ENCODE measurements around the gene FAM83B. TPM values are rescaled to one million over a fixed set of nuclear protein-coding genes. Genes with fewer than 3 reads are reported as not detected.

The FAM83B gene
- total and polyA plus RNA-seq, 2 donors (not counting 3 experiments of a cell fraction or from before 2014, with no cell fraction given) = not detected

DNA sequence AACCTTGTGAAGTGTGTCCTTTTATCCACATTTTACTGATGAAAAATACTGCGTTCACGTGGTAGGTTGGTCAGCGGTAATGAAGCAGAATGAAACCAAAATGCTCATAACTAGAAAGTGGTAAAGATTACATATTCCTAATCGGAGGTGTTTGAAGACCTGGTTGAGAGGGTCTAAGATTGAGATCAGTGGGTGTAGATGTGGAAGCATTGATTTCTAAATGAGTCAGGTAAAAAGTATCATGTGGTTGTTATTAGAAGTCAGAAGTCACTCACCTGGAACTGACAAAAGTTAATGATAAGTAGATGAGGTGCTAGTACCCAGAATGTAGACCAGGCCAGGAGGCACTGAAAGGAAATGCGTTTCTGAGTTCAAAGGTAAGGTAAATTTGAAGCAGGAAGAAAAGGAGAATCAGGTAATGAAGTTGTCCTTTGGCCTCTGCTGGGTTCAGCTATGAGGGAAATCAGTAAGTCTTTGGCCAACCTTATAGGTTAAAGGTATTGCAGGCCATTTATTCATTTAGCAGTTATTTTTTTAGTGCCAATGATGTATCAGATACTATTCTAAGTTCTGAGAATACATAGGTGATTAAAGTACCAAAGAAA lies 31.2 kb downstream of the FAM83B start:
- dilution Hi-C loops (cut with MboI; ENCODE audit: extremely low pct_ligation_motif_present, low sequenced_read_pairs) = no loop called here
- Histone ChIP-seq H3K9me1 (replicated peaks; ENCODE audit: control insufficient read depth, extremely low read depth, insufficient read depth, low read length) (no peaks in the 10 kb centered on the region), H3K9me3 (replicated peaks; ENCODE audit: control insufficient read depth, insufficient read depth, low read length) (no peaks in the 10 kb centered on the region), H4K20me1 (replicated peaks; ENCODE audit: control insufficient read depth, extremely low read depth, insufficient read depth, low read length) (no peaks in the 10 kb centered on the region), H3K4me3 (replicated peaks in 1 of 3; ENCODE audit: insufficient read depth in 1 of 3, low read depth in 1 of 3, low read length in 3 of 3) (no peak overlapping the region), H3K4me1 (ENCODE audit: control insufficient read depth, extremely low read depth, insufficient read depth, low read length) (no peaks in the 10 kb centered on the region), H3K27ac (ENCODE audit: insufficient read depth, low read depth, low read length) (no peak overlapping the region), H2AFZ (ENCODE audit: low read depth, low read length) (no peak overlapping the region), H3K36me3 (ENCODE audit: control insufficient read depth in 2 of 2, extremely low read depth in 1 of 2, insufficient read depth in 2 of 2, low read length in 2 of 2) (no peaks in the 10 kb centered on the region), H3K4me2 (ENCODE audit: insufficient read depth, low read length) (no peak overlapping the region), H3K79me2 (ENCODE audit: control insufficient read depth, insufficient read depth, low read length) (no peaks in the 10 kb centered on the region), H3K27me3 (ENCODE audit: control insufficient read depth in 2 of 2, insufficient read depth in 2 of 2, low read length in 2 of 2) (no peaks in the 10 kb centered on the region), H3K9ac (replicated peaks; ENCODE audit: extremely low read depth, insufficient read depth, low read length) (no peak overlapping the region)
- DNase-seq (ENCODE audit: low read depth, low spot score) (no peak), FAIRE-seq (no peak)
- no TSS peak for BruUV-seq (replicated peaks)
- intact Hi-C loops (cut with micrococcal nuclease) = no loop called here
- TF ChIP-seq POLR2A (IDR thresholded peaks at IDR 0.05; ENCODE audit: low read depth, low read length) = no peak
- no peak for TF ChIP-seq MYC (IDR thresholded peaks at IDR 0.05; ENCODE audit: low read depth, low read length)
- TF ChIP-seq JUN (IDR thresholded peaks at IDR 0.05; ENCODE audit: borderline replicate concordance, insufficient read depth, insufficient read length, low read depth) = no peak
- TF ChIP-seq, protein P1, sequence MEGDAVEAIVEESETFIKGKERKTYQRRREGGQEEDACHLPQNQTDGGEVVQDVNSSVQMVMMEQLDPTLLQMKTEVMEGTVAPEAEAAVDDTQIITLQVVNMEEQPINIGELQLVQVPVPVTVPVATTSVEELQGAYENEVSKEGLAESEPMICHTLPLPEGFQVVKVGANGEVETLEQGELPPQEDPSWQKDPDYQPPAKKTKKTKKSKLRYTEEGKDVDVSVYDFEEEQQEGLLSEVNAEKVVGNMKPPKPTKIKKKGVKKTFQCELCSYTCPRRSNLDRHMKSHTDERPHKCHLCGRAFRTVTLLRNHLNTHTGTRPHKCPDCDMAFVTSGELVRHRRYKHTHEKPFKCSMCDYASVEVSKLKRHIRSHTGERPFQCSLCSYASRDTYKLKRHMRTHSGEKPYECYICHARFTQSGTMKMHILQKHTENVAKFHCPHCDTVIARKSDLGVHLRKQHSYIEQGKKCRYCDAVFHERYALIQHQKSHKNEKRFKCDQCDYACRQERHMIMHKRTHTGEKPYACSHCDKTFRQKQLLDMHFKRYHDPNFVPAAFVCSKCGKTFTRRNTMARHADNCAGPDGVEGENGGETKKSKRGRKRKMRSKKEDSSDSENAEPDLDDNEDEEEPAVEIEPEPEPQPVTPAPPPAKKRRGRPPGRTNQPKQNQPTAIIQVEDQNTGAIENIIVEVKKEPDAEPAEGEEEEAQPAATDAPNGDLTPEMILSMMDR (IDR thresholded peaks at IDR 0.05; ENCODE audit: extremely low read depth in 1 of 2, insufficient read depth in 1 of 2, low read depth in 1 of 2, low read length in 2 of 2) = no peak
- no peak for TF ChIP-seq FOS (IDR thresholded peaks at IDR 0.05; ENCODE audit: borderline replicate concordance, insufficient read depth, low read length)
- TF ChIP-seq, protein P2, sequence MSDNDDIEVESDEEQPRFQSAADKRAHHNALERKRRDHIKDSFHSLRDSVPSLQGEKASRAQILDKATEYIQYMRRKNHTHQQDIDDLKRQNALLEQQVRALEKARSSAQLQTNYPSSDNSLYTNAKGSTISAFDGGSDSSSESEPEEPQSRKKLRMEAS (IDR thresholded peaks at IDR 0.05; ENCODE audit: insufficient read depth, insufficient read length) = no peak
- TF ChIP-seq GATA2 (IDR thresholded peaks at IDR 0.05; ENCODE audit: insufficient read depth, insufficient read length, low read depth, low read length) = no peak
- TF ChIP-seq EZH2 (IDR thresholded peaks at IDR 0.05; ENCODE audit: borderline replicate concordance, low read depth, low read length, severe bottlenecking) = no peak
- no peak for TF ChIP-seq POLR2AphosphoS5 (IDR thresholded peaks at IDR 0.05; ENCODE audit: insufficient read depth, low read depth, low read length)
- ChIA-PET CTCF (no interaction called here), POLR2A (no interaction called here)

Measured in endothelial cell of umbilical vein (primary cell).